H1 (cell line): ENCODE measurements around the gene MFRP. TPM values are rescaled to one million over a fixed set of nuclear protein-coding genes. Genes with fewer than 3 reads are reported as not detected.

Experiments
- CTCF ChIP-seq, 3 experiments: IDR thresholded peaks; 1 replicate in 2 of 3; 2 replicates in 1 of 3; pipeline versions ENCODE4 v1.5.1 to v1.6.1; 2011; ENCODE audit warnings: low read length in 3 of 3, mild to moderate bottlenecking in 3 of 3, inconsistent platforms in 2 of 3, low read depth in 1 of 3, moderate library complexity in 1 of 3; ENCODE audit not compliant: insufficient read depth in 1 of 3; ENCODE audit errors: control extremely low read depth in 1 of 3
- E2F6 ChIP-seq: IDR thresholded peaks from 2 replicates; pipeline ENCODE4 v1.6.1; 2012; ENCODE audit warnings: inconsistent platforms
- EP300 ChIP-seq, 2 experiments: IDR thresholded peaks; 1 replicate in 1 of 2; 2 replicates in 1 of 2; pipeline ENCODE4 v1.6.1; 2011 to 2012; ENCODE audit warnings: low read depth in 2 of 2, low read length in 2 of 2, mild to moderate bottlenecking in 2 of 2, borderline replicate concordance in 1 of 2, inconsistent platforms in 1 of 2, moderate library complexity in 1 of 2
- GABPA ChIP-seq: IDR thresholded peaks from 2 replicates; pipeline ENCODE4 v1.6.1; 2011; ENCODE audit warnings: mild to moderate bottlenecking, low read length, moderate library complexity, borderline replicate concordance; ENCODE audit not compliant: insufficient read depth
- HDAC2 ChIP-seq, 2 experiments: fragments of 300-600 bp in 1 of 2; sonication (generic) in 1 of 2; IDR thresholded peaks; 2 replicates each; pipeline ENCODE4 v1.6.1; 2011 to 2012; ENCODE audit warnings: low read depth in 2 of 2, low read length in 2 of 2, mild to moderate bottlenecking in 2 of 2, moderate library complexity in 2 of 2, borderline replicate concordance in 1 of 2, inconsistent platforms in 1 of 2
- JUND ChIP-seq: IDR thresholded peaks from 2 replicates; pipeline ENCODE4 v1.6.1; 2011; ENCODE audit warnings: mild to moderate bottlenecking, improper control_type of control experiment, low read length
- KDM1A ChIP-seq: fragments of 200-600, 300-600 bp; sonication (generic); IDR thresholded peaks from 2 replicates; pipeline ENCODE4 v1.7.1; 2016; ENCODE audit warnings: mild to moderate bottlenecking, low read length, borderline replicate concordance
- KDM4A ChIP-seq: IDR thresholded peaks from one replicate; pipeline ENCODE4 v1.7.1; 2012; ENCODE audit warnings: low read depth, mild to moderate bottlenecking, moderate library complexity, low read length, inconsistent platforms; ENCODE audit not compliant: severe bottlenecking
- MAX ChIP-seq: IDR thresholded peaks from 2 replicates; pipeline ENCODE4 v1.6.1; 2012; ENCODE audit warnings: inconsistent platforms
- RBBP5 ChIP-seq: IDR thresholded peaks from 2 replicates; pipeline ENCODE4 v1.7.1; 2012; ENCODE audit warnings: low read depth, mild to moderate bottlenecking, inconsistent platforms, low read length, moderate library complexity, borderline replicate concordance
- SAP30 ChIP-seq: fragments of 300-600 bp; sonication (generic); IDR thresholded peaks from 2 replicates; pipeline ENCODE4 v1.7.1; 2012; ENCODE audit warnings: low read length, moderate library complexity, mild to moderate bottlenecking, inconsistent platforms; ENCODE audit not compliant: insufficient read depth, insufficient replicate concordance
- SIN3A ChIP-seq, 2 experiments: IDR thresholded peaks in 1 of 2; conservative IDR thresholded peaks in 1 of 2; 2 replicates each; pipeline ENCODE4 v1.6.1; 2011 to 2012; ENCODE audit warnings: low read length in 2 of 2, improper control_type of control experiment in 1 of 2, low read depth in 1 of 2, mild to moderate bottlenecking in 1 of 2
- SIRT6 ChIP-seq: IDR thresholded peaks from one replicate; pipeline ENCODE4 v1.7.1; 2012; ENCODE audit warnings: low read length, inconsistent platforms
- TAF1 ChIP-seq: IDR thresholded peaks from 2 replicates; pipeline ENCODE4 v1.6.1; 2011; ENCODE audit warnings: mild to moderate bottlenecking, low read depth, low read length
- TAF7 ChIP-seq: optimal IDR thresholded peaks from 2 replicates; pipeline ENCODE3; 2011; ENCODE audit warnings: low read depth, mild to moderate bottlenecking, inconsistent platforms, low read length, moderate library complexity, borderline replicate concordance
- polyA plus RNA-seq, 7 experiments: library from polyadenylated mRNA; depleted of rRNA in 3 of 7; stranded (reverse) in 5 of 7; unstranded in 2 of 7; fragments of >200 nt in 5 of 7; fragments of 200-250 nt in 2 of 7; gene quantifications; 1 replicate in 5 of 7; 2 replicates in 1 of 7; 4 replicates in 1 of 7; pipeline versions ENCODE4 v1.2.1 to v1.2.3, GENCODE V29; 2011 to 2013; ENCODE audit warnings: missing spikeins in 2 of 7, mixed read lengths in 2 of 7
- total RNA-seq: library from RNA; stranded (reverse); fragmentation: NEBNext Ultra II Directional; extraction: Animal tissue kit (Norgen Biotek cat#: 25700); gene quantifications from 2 replicates; pipeline ENCODE4 v1.2.1, GENCODE V29; 2021

MFRP gene
- total and polyA plus RNA-seq, 2 of the 8 experiments (the other 6 are each of a cell fraction or from before 2014, with no cell fraction given) = 0.02 TPM; not detected in 1

- TF ChIP-seq KDM4A = peak; percentile 78
- TF ChIP-seq JUND = 0 out of 2 replicates have a peak, but pooled peaks have one; percentile 19
- peak in 1 of 2 experiments; percentile 52; a peak in 1 of 3 replicates for TF ChIP-seq EP300 (IDR thresholded peaks at IDR 0.05; ENCODE audit: borderline replicate concordance in 1 of 2, low read depth in 2 of 2, low read length in 2 of 2)
- TF ChIP-seq E2F6 = peak; percentile 94
- TF ChIP-seq MAX = peak; percentile 98
- peak in 2 of 3 experiments; percentile 71 to 86; a peak in 3 of 4 replicates for TF ChIP-seq CTCF (IDR thresholded peaks at IDR 0.05; ENCODE audit: control extremely low read depth in 1 of 3, insufficient read depth in 1 of 3, low read depth in 1 of 3, low read length in 3 of 3)
- peak; percentile 65 for TF ChIP-seq RBBP5
- TF ChIP-seq SIRT6 = no peak
- 0 out of 4 replicates have a peak, but pooled peaks have one; percentile 46 to 66 for TF ChIP-seq SIN3A (conservative IDR thresholded peaks at IDR 0.05 in 1 of 2, IDR thresholded peaks at IDR 0.05 in 1 of 2; ENCODE audit: low read depth in 1 of 2, low read length in 2 of 2)
- TF ChIP-seq HDAC2 (IDR thresholded peaks at IDR 0.05; ENCODE audit: borderline replicate concordance in 1 of 2, low read depth in 2 of 2, low read length in 2 of 2) = peak in 1 of 2 experiments; percentile 18; a peak in 1 of 4 replicates
- 0 out of 2 replicates have a peak, but pooled peaks have one; percentile 47 for TF ChIP-seq TAF1
- 0 out of 2 replicates have a peak, but pooled peaks have one; percentile 51 for TF ChIP-seq GABPA
- no peak for TF ChIP-seq SAP30
- 0 out of 2 replicates have a peak, but pooled peaks have one; percentile 14 for TF ChIP-seq KDM1A
- peak; percentile 77 for TF ChIP-seq TAF7
These were observed 6.7 kb downstream of the MFRP start (continued) for GRCh38 chr11:119339589-119340334.
